Stimulated activated naive B cell treated with anti-CD40 and anti-IgM and Interleukin-4, amounts not matched to agents 10 μg/mL and 1 μg/mL and 100 μg/mL, for 72 hours (primary cell): ENCODE data around the gene VSTM1.
"Not testable (repeated sequence)": the region's sequence is repeated elsewhere in the genome, so short reads cannot be mapped to it uniquely, and the experiment has no call there.

Source experiments
- ATAC-seq, 2 donors: fragments of 150-1000 bp; cut with Tn5 transposase; replicated peaks; 2 replicates each; pipeline ENCODE4 v1.10.0; 2021; ENCODE audit warnings: moderate library complexity in 1 of 2
- DNase-seq: peaks from one replicate; pipeline ENCODE4 v3.0.0; 2021
- H3K27ac Mint-ChIP-seq: one replicate; pipeline ENCODE4 v1.8.0; 2022; ENCODE audit warnings: mild to moderate bottlenecking, mixed read lengths
- H3K27me3 Mint-ChIP-seq, 2 donors: one replicate each; pipeline ENCODE4 v1.8.0; 2022; ENCODE audit warnings: mixed read lengths in 2 of 2
- H3K36me3 Mint-ChIP-seq, 2 donors: one replicate each; pipeline ENCODE4 v1.8.0; 2022; ENCODE audit warnings: mixed read lengths in 2 of 2, mild to moderate bottlenecking in 1 of 2
- H3K4me1 Mint-ChIP-seq, 2 donors: one replicate each; pipeline ENCODE4 v1.8.0; 2022; ENCODE audit warnings: mixed read lengths in 2 of 2, mild to moderate bottlenecking in 1 of 2
- H3K4me3 Mint-ChIP-seq, 2 donors: one replicate each; pipeline ENCODE4 v1.8.0; 2022; ENCODE audit warnings: mild to moderate bottlenecking in 2 of 2, mixed read lengths in 2 of 2, moderate library complexity in 1 of 2
- H3K9me3 Mint-ChIP-seq, 2 donors: one replicate each; pipeline ENCODE4 v1.8.0; 2022; ENCODE audit warnings: mixed read lengths in 2 of 2, mild to moderate bottlenecking in 1 of 2

The VSTM1 gene

GRCh38 chr19:54063350-54064116 is at the start of gene VSTM1:
Gene VSTM1, minus strand, starts transcription at chr19:54063897. Its CDS starts 120 bp downstream, at chr19:54063777.
- DNase-seq (no peak), ATAC-seq (no peak)
- H3K9me3 Mint-ChIP-seq = no peaks in the 10 kb centered on the region
- H3K4me3 Mint-ChIP-seq = no peak within 1 kb of the TSS
- H3K27me3 Mint-ChIP-seq = peaks cover 24 to 46% of the 10 kb centered on the region in 2 donors
- no peaks in the 10 kb centered on the region for H3K36me3 Mint-ChIP-seq
- H3K27ac Mint-ChIP-seq = no peak within 1 kb of the TSS
- no peaks in the 10 kb centered on the region for H3K4me1 Mint-ChIP-seq

GRCh38 chr19:54109651-54110050 is 46.0 kb upstream of the VSTM1 start:
- Mint-ChIP-seq H3K4me3 (no peak overlapping the region), H3K27ac (peak overlapping the region; percentile 37), H3K36me3 (peaks cover 31 to 64% of the 10 kb centered on the region in 2 donors), H3K4me1 (peaks cover 17 to 45% of the 10 kb centered on the region in 2 donors), H3K27me3 (no peaks in the 10 kb centered on the region), H3K9me3 (no peaks in the 10 kb centered on the region)
- ATAC-seq = no peak
- DNase-seq = no peak

GRCh38 chr19:54108496-54108895 is 44.8 kb upstream of the VSTM1 start:
- Mint-ChIP-seq H3K27me3 (no peaks in the 10 kb centered on the region), H3K9me3 (no peaks in the 10 kb centered on the region), H3K4me1 (peaks cover 13 to 35% of the 10 kb centered on the region in 2 donors), H3K4me3 (no peak overlapping the region), H3K27ac (peak overlapping the region; percentile 31), H3K36me3 (peaks cover 28 to 54% of the 10 kb centered on the region in 2 donors)
- ATAC-seq (no peak), DNase-seq (no peak)

GRCh38 chr19:54107876-54108490 is 44.3 kb upstream of the VSTM1 start:
- peaks cover 32 to 49% of the 10 kb centered on the region in 2 donors for H3K36me3 Mint-ChIP-seq

GRCh38 chr19:54106716-54107115 is 43.0 kb upstream of the VSTM1 start:
- H3K36me3 Mint-ChIP-seq = peaks cover 29 to 48% of the 10 kb centered on the region in 2 donors
- no peaks in the 10 kb centered on the region for H3K27me3 Mint-ChIP-seq
- DNase-seq (no peak), ATAC-seq (no peak)
- no peak overlapping the region for H3K4me3 Mint-ChIP-seq
- no peak overlapping the region for H3K27ac Mint-ChIP-seq
- peaks cover 18 to 49% of the 10 kb centered on the region in 2 donors for H3K4me1 Mint-ChIP-seq
- H3K9me3 Mint-ChIP-seq = no peaks in the 10 kb centered on the region

More at GRCh38 chr19:54107876-54108490, 44.3 kb upstream of the VSTM1 start:
- Mint-ChIP-seq H3K9me3 (no peaks in the 10 kb centered on the region), H3K4me1 (peaks cover 15 to 39% of the 10 kb centered on the region in 2 donors), H3K27ac (no peak overlapping the region), H3K4me3 (no peak overlapping the region), H3K27me3 (no peaks in the 10 kb centered on the region)
- no peak for DNase-seq
- no peak for ATAC-seq

GRCh38 chr19:54105796-54106195 is 42.1 kb upstream of the VSTM1 start:
- Mint-ChIP-seq H3K4me3 (peak overlapping the region; percentile 33 to 44), H3K27ac (peak overlapping the region; percentile 89), H3K9me3 (no peaks in the 10 kb centered on the region), H3K4me1 (peaks cover 17 to 49% of the 10 kb centered on the region in 2 donors), H3K27me3 (no peaks in the 10 kb centered on the region), H3K36me3 (peaks cover 27 to 45% of the 10 kb centered on the region in 2 donors)
- ATAC-seq (no peak), DNase-seq (no peak)

- Mint-ChIP-seq H3K4me1 (peaks cover 14 to 46% of the 10 kb centered on the region in 2 donors), H3K9me3 (no peaks in the 10 kb centered on the region), H3K27me3 (no peaks in the 10 kb centered on the region), H3K27ac (peak overlapping the region; percentile 89), H3K36me3 (peaks cover 22 to 40% of the 10 kb centered on the region in 2 donors), H3K4me3 (peak overlapping the region in 1 of 2 donors; percentile 33)
- no peak for ATAC-seq
- no peak for DNase-seq
These were observed 41.5 kb upstream of the VSTM1 start for GRCh38 chr19:54104998-54105715.

- H3K36me3 Mint-ChIP-seq = peaks cover 19 to 23% of the 10 kb centered on the region in 2 donors
- peak within 1 kb of the TSS; percentile 95 to 97 for H3K4me3 Mint-ChIP-seq
- H3K27me3 Mint-ChIP-seq = no peaks in the 10 kb centered on the region
- H3K9me3 Mint-ChIP-seq = no peaks in the 10 kb centered on the region
- peak; percentile 98 to 99 for ATAC-seq
- peak; percentile 97 for DNase-seq
- peaks cover 13 to 39% of the 10 kb centered on the region in 2 donors for H3K4me1 Mint-ChIP-seq
- peak within 1 kb of the TSS; percentile 94 for H3K27ac Mint-ChIP-seq
These were observed 38.9 kb upstream of the VSTM1 start, which contains the start of gene NDUFA3 for GRCh38 chr19:54102421-54103169. Gene NDUFA3, plus strand, starts transcription at chr19:54102855. Its CDS starts 24 bp downstream, at chr19:54102879.

GRCh38 chr19:54100561-54100960 is 36.9 kb upstream of the VSTM1 start, which contains the start of gene OSCAR:
Gene OSCAR, minus strand, starts transcription at chr19:54100803. Its CDS starts 11 bp downstream, at chr19:54100792.
- H3K9me3 Mint-ChIP-seq = no peaks in the 10 kb centered on the region
- peaks cover 10 to 14% of the 10 kb centered on the region in 2 donors for H3K27me3 Mint-ChIP-seq
- H3K36me3 Mint-ChIP-seq = peaks cover 3 to 6% of the 10 kb centered on the region in 2 donors
- H3K4me3 Mint-ChIP-seq = peak within 1 kb of the TSS; percentile 39 to 60
- peaks cover 14 to 40% of the 10 kb centered on the region in 2 donors for H3K4me1 Mint-ChIP-seq
- H3K27ac Mint-ChIP-seq = peak within 1 kb of the TSS; percentile 44
- ATAC-seq (no peak), DNase-seq (no peak)

GRCh38 chr19:54099903-54100255 is 36.2 kb upstream of the VSTM1 start:
- ATAC-seq, DNase-seq, H3K36me3 Mint-ChIP-seq, H3K9me3 Mint-ChIP-seq, H3K4me3 Mint-ChIP-seq, H3K27ac Mint-ChIP-seq: not testable (repeated sequence)
- Mint-ChIP-seq H3K27me3 (peaks cover 12 to 21% of the 10 kb centered on the region in 2 donors), H3K4me1 (peaks cover 11 to 37% of the 10 kb centered on the region in 2 donors)

- no peak overlapping the region for H3K4me3 Mint-ChIP-seq
- no peak overlapping the region for H3K27ac Mint-ChIP-seq
- no peak for ATAC-seq
These were observed 35.6 kb upstream of the VSTM1 start for GRCh38 chr19:54099190-54099902.

GRCh38 chr19:54096617-54097106 is 33.0 kb upstream of the VSTM1 start:
- peak overlapping the region; percentile 42 to 49 for H3K4me3 Mint-ChIP-seq
- no peaks in the 10 kb centered on the region for H3K9me3 Mint-ChIP-seq
- H3K4me1 Mint-ChIP-seq = peaks cover 6 to 19% of the 10 kb centered on the region in 2 donors
- ATAC-seq (peak in 1 of 2 donors; percentile 41), DNase-seq (no peak)
- no peak overlapping the region for H3K27ac Mint-ChIP-seq
- H3K27me3 Mint-ChIP-seq = peaks cover 25 to 43% of the 10 kb centered on the region in 2 donors
- no peaks in the 10 kb centered on the region for H3K36me3 Mint-ChIP-seq

More at GRCh38 chr19:54099190-54099902, 35.6 kb upstream of the VSTM1 start:
- Mint-ChIP-seq H3K9me3 (no peaks in the 10 kb centered on the region), H3K4me1 (peaks cover 11 to 36% of the 10 kb centered on the region in 2 donors), H3K36me3 (peaks cover 0 to 3% of the 10 kb centered on the region in 2 donors), H3K27me3 (peaks cover 17 to 26% of the 10 kb centered on the region in 2 donors)
- DNase-seq = no peak
